ENCODE measurements around the gene DBN1.
A peak's percentile ranks its signal among the peaks of the same experiment; 100 is the strongest.

Gene DBN1

GRCh38 chr5:177457852-177458681 is 15.4 kb downstream of the DBN1 start:
- Histone ChIP-seq H3K4me3 (ENCODE audit: low read length) (no peak overlapping the region), H3K56ac (ENCODE audit: low read length) (no peak overlapping the region), H3K9ac (ENCODE audit: low read length) (no peak overlapping the region), H4K5ac (ENCODE audit: low read length) (no peak overlapping the region), H3K27me3 (ENCODE audit: insufficient read depth, low read length, poor library complexity) (no peaks in the 10 kb centered on the region), H2BK120ac (ENCODE audit: low read depth, low read length) (no peak overlapping the region), H2BK5ac (ENCODE audit: low read length) (no peak overlapping the region), H2AK5ac (ENCODE audit: low read length) (no peak overlapping the region), H3K4me1 (ENCODE audit: control insufficient read depth, low read depth, low read length) (no peaks in the 10 kb centered on the region), H3K4me2 (ENCODE audit: low read length) (no peak overlapping the region), H4K8ac (ENCODE audit: low read depth, low read length) (no peak overlapping the region), H3K79me1 (ENCODE audit: low read length) (no peaks in the 10 kb centered on the region), H3K4ac (ENCODE audit: low read depth, low read length) (no peak overlapping the region), H2BK15ac (replicated peaks; ENCODE audit: low read depth) (no peak overlapping the region), H3K79me2 (ENCODE audit: control insufficient read depth, insufficient read depth, low read length) (no peaks in the 10 kb centered on the region), H3K18ac (ENCODE audit: low read length) (no peak overlapping the region), H3K23ac (ENCODE audit: low read length) (no peak overlapping the region), H3K36me3 (ENCODE audit: control insufficient read depth, insufficient read depth, low read length) (peaks cover 19% of the 10 kb centered on the region), H3K27ac (ENCODE audit: low read depth, low read length) (no peak overlapping the region)
- no CpG with 5 or more reads among the region's 20 CpGs for WGBS (ENCODE audit: extremely low coverage, insufficient coverage, low lambda C conversion rate)
- no peak for DNase-seq

- Histone ChIP-seq H3K4me1 (ENCODE audit: control insufficient read depth, low read depth, low read length) (no peaks in the 10 kb centered on the region), H3K27ac (ENCODE audit: low read depth, low read length) (no peak overlapping the region), H3K23ac (ENCODE audit: low read length) (no peak overlapping the region), H3K56ac (ENCODE audit: low read length) (no peak overlapping the region), H3K4me2 (ENCODE audit: low read length) (no peak overlapping the region), H2AK5ac (ENCODE audit: low read length) (no peak overlapping the region), H3K79me1 (ENCODE audit: low read length) (no peaks in the 10 kb centered on the region), H3K4me3 (ENCODE audit: low read length) (no peak overlapping the region), H3K27me3 (ENCODE audit: insufficient read depth, low read length, poor library complexity) (no peaks in the 10 kb centered on the region), H3K18ac (ENCODE audit: low read length) (no peak overlapping the region), H2BK15ac (replicated peaks; ENCODE audit: low read depth) (no peak overlapping the region), H3K9ac (ENCODE audit: low read length) (no peak overlapping the region), H3K79me2 (ENCODE audit: control insufficient read depth, insufficient read depth, low read length) (no peaks in the 10 kb centered on the region), H2BK120ac (ENCODE audit: low read depth, low read length) (no peak overlapping the region), H4K5ac (ENCODE audit: low read length) (no peak overlapping the region), H3K36me3 (ENCODE audit: control insufficient read depth, insufficient read depth, low read length) (peaks cover 18% of the 10 kb centered on the region), H4K8ac (ENCODE audit: low read depth, low read length) (no peak overlapping the region), H3K4ac (ENCODE audit: low read depth, low read length) (no peak overlapping the region), H2BK5ac (ENCODE audit: low read length) (no peak overlapping the region)
- peak; percentile 100 for DNase-seq
- no CpG with 5 or more reads among the region's 24 CpGs for WGBS (ENCODE audit: extremely low coverage, insufficient coverage, low lambda C conversion rate)
These were observed 16.2 kb downstream of the DBN1 start for GRCh38 chr5:177456976-177457851.

GRCh38 chr5:177456591-177456964 is 16.9 kb downstream of the DBN1 start:
- Histone ChIP-seq H3K9ac (ENCODE audit: low read length) (no peak overlapping the region), H3K79me2 (ENCODE audit: control insufficient read depth, insufficient read depth, low read length) (no peaks in the 10 kb centered on the region), H3K56ac (ENCODE audit: low read length) (no peak overlapping the region), H3K4me2 (ENCODE audit: low read length) (no peak overlapping the region), H3K4ac (ENCODE audit: low read depth, low read length) (no peak overlapping the region), H2AK5ac (ENCODE audit: low read length) (no peak overlapping the region), H3K36me3 (ENCODE audit: control insufficient read depth, insufficient read depth, low read length) (peaks cover 17% of the 10 kb centered on the region), H3K27ac (ENCODE audit: low read depth, low read length) (no peak overlapping the region), H3K4me1 (ENCODE audit: control insufficient read depth, low read depth, low read length) (no peaks in the 10 kb centered on the region), H3K27me3 (ENCODE audit: insufficient read depth, low read length, poor library complexity) (no peaks in the 10 kb centered on the region), H2BK120ac (ENCODE audit: low read depth, low read length) (no peak overlapping the region), H2BK15ac (replicated peaks; ENCODE audit: low read depth) (no peak overlapping the region), H3K79me1 (ENCODE audit: low read length) (no peaks in the 10 kb centered on the region), H2BK5ac (ENCODE audit: low read length) (no peak overlapping the region), H4K8ac (ENCODE audit: low read depth, low read length) (no peak overlapping the region), H3K4me3 (ENCODE audit: low read length) (no peak overlapping the region), H3K23ac (ENCODE audit: low read length) (no peak overlapping the region), H4K5ac (ENCODE audit: low read length) (no peak overlapping the region), H3K18ac (ENCODE audit: low read length) (no peak overlapping the region)
- no peak for DNase-seq
- no CpG with 5 or more reads among the region's 12 CpGs for WGBS (ENCODE audit: extremely low coverage, insufficient coverage, low lambda C conversion rate)

DNA sequence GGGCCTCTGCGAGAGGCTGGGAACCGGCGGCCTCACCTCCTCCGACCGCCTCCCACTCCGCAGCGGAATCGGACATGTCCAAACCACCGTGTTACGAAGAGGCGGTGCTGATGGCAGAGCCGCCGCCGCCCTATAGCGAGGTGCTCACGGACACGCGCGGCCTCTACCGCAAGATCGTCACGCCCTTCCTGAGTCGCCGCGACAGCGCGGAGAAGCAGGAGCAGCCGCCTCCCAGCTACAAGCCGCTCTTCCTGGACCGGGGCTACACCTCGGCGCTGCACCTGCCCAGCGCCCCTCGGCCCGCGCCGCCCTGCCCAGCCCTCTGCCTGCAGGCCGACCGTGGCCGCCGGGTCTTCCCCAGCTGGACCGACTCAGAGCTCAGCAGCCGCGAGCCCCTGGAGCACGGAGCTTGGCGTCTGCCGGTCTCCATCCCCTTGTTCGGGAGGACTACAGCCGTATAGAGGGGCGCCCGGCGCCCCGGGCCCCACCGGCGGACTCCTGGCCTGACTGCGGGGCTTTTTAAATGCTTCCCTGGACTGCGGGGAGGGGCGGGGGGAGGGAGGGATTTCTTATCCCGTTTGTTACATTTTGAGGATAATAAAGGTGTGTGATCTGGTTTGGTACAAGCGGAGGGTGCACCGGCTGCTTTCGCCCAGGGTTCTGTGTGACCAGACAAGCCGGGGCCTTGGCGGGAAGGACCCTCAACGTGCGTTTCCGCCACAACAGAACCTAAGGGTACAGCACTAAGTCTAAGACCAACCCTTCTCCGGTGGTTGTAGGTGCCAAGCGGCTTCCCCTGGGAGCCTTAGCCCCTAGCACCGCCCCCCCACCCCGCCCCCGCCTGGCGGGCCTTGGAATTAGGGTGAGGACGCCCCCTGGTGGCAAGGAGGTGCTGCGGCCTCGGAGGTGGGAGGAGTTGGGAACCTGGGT is 17.5 kb downstream of the DBN1 start:
- DNase-seq: peak; percentile 94
- no peaks in the 10 kb centered on the region for H3K79me2 ChIP-seq (ENCODE audit: control insufficient read depth, insufficient read depth, low read length)
- no peaks in the 10 kb centered on the region for H3K79me1 ChIP-seq (ENCODE audit: low read length)

GRCh38 chr5:177455036-177455660 is 18.3 kb downstream of the DBN1 start:
- H3K56ac ChIP-seq (ENCODE audit: low read length): peak overlapping the region; percentile 86
- peaks cover 11% of the 10 kb centered on the region for H3K36me3 ChIP-seq (ENCODE audit: control insufficient read depth, insufficient read depth, low read length)
- peak; percentile 90 for DNase-seq
- no peaks in the 10 kb centered on the region for H3K27me3 ChIP-seq (ENCODE audit: insufficient read depth, low read length, poor library complexity)
- no peak overlapping the region for H2BK5ac ChIP-seq (ENCODE audit: low read length)
- no CpG with 5 or more reads among the region's 80 CpGs for WGBS (ENCODE audit: extremely low coverage, insufficient coverage, low lambda C conversion rate)
- no peak overlapping the region for H2BK15ac ChIP-seq (replicated peaks; ENCODE audit: low read depth)
- H2AK5ac ChIP-seq (ENCODE audit: low read length): no peak overlapping the region
- H3K4me3 ChIP-seq (ENCODE audit: low read length): no peak overlapping the region
- H4K5ac ChIP-seq (ENCODE audit: low read length): no peak overlapping the region
- H3K4ac ChIP-seq (ENCODE audit: low read depth, low read length): no peak overlapping the region
- H3K79me2 ChIP-seq (ENCODE audit: control insufficient read depth, insufficient read depth, low read length): no peaks in the 10 kb centered on the region
- H2BK120ac ChIP-seq (ENCODE audit: low read depth, low read length): no peak overlapping the region
- peak overlapping the region; percentile 32 for H3K27ac ChIP-seq (ENCODE audit: low read depth, low read length)
- no peak overlapping the region for H4K8ac ChIP-seq (ENCODE audit: low read depth, low read length)
- H3K4me1 ChIP-seq (ENCODE audit: control insufficient read depth, low read depth, low read length): no peaks in the 10 kb centered on the region
- H3K4me2 ChIP-seq (ENCODE audit: low read length): peak overlapping the region; percentile 84
- no peaks in the 10 kb centered on the region for H3K79me1 ChIP-seq (ENCODE audit: low read length)
- peak overlapping the region; percentile 57 for H3K23ac ChIP-seq (ENCODE audit: low read length)
- peak overlapping the region; percentile 67 for H3K9ac ChIP-seq (ENCODE audit: low read length)
- H3K18ac ChIP-seq (ENCODE audit: low read length): peak overlapping the region; percentile 29

More for the DNA sequence above, 17.5 kb downstream of the DBN1 start:
- Histone ChIP-seq H2BK5ac (ENCODE audit: low read length) (no peak overlapping the region), H3K36me3 (ENCODE audit: control insufficient read depth, insufficient read depth, low read length) (peaks cover 15% of the 10 kb centered on the region), H3K4me2 (ENCODE audit: low read length) (peak overlapping the region; percentile 70), H3K4me1 (ENCODE audit: control insufficient read depth, low read depth, low read length) (no peaks in the 10 kb centered on the region), H3K27ac (ENCODE audit: low read depth, low read length) (peak overlapping the region; percentile 66), H3K18ac (ENCODE audit: low read length) (peak overlapping the region; percentile 23), H4K8ac (ENCODE audit: low read depth, low read length) (no peak overlapping the region), H3K9ac (ENCODE audit: low read length) (peak overlapping the region; percentile 63), H3K27me3 (ENCODE audit: insufficient read depth, low read length, poor library complexity) (no peaks in the 10 kb centered on the region), H2BK120ac (ENCODE audit: low read depth, low read length) (no peak overlapping the region), H3K23ac (ENCODE audit: low read length) (no peak overlapping the region), H3K4ac (ENCODE audit: low read depth, low read length) (no peak overlapping the region), H2AK5ac (ENCODE audit: low read length) (no peak overlapping the region), H3K56ac (ENCODE audit: low read length) (peak overlapping the region; percentile 84), H4K5ac (ENCODE audit: low read length) (no peak overlapping the region), H2BK15ac (replicated peaks; ENCODE audit: low read depth) (no peak overlapping the region), H3K4me3 (ENCODE audit: low read length) (no peak overlapping the region)
- WGBS (ENCODE audit: extremely low coverage, insufficient coverage, low lambda C conversion rate): no CpG with 5 or more reads among the region's 76 CpGs

Data from mesendoderm (in vitro differentiated cells).